SU-DHL-6 (cell line): ENCODE results near the gene TP73.

ENCODE experiments used
- EZH2phosphoT487 ChIP-seq: fragments of 200-600 bp; sonication (generic), shearing (Covaris generic); conservative IDR thresholded peaks from 2 replicates; pipeline ENCODE4 v1.6.1; 2018; ENCODE audit warnings: mild to moderate bottlenecking, antibody characterized with exemption, low read length, moderate library complexity, mixed read lengths
- TF ChIP-seq, protein P1 (sequence below): fragments of 200-600 bp; sonication (generic); IDR thresholded peaks from one replicate; pipeline ENCODE4 v1.5.1; 2017; ENCODE audit warnings: antibody characterized with exemption, mild to moderate bottlenecking, low read length, moderate library complexity; ENCODE audit not compliant: insufficient read depth, poor library complexity, severe bottlenecking

DNA sequence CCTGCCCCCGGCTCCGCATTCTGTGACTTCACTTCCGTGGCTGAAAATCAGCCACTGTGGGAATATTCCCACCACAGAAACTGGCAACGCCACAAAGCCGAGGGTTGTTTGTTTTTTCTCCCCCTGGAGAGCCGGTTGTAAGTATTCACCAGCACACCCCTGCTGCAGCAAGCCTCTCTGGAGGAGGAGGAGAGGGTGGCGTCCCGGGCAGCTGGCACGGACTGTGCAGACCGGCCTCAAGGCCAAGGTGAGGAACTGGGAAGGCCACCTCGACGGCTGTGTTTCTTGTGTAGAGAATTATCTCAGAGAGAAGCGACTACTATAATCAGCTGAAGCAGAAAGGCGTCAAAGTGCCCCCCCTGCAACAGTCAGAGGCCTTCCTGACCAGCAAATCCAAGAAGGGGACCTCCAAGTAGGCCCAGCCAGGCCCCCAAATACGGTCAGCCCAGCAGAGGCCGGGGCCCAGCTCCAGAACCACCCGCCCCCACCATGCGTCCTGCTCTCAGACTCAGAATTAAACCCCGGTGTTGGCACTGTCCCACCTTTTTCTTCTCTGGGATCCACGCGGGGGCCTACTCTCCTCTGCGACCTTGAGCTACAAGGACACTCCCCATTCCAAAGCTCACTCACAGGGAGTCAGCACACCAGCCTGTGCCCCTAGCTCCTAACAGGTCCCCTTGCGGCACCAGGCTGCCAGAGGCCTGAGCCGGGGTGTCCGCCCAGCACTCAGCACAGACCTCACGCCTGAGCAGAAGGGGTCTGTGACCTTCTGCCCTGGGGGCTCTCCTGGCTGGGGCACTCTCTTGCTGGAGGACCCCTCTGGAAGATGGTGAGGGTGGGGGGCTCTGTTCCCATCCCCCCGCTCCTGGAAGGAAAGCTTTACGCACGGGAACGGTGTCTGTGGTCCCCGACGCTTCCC, 119.1 kb downstream of the TP73 start:
- TF ChIP-seq, protein P1, sequence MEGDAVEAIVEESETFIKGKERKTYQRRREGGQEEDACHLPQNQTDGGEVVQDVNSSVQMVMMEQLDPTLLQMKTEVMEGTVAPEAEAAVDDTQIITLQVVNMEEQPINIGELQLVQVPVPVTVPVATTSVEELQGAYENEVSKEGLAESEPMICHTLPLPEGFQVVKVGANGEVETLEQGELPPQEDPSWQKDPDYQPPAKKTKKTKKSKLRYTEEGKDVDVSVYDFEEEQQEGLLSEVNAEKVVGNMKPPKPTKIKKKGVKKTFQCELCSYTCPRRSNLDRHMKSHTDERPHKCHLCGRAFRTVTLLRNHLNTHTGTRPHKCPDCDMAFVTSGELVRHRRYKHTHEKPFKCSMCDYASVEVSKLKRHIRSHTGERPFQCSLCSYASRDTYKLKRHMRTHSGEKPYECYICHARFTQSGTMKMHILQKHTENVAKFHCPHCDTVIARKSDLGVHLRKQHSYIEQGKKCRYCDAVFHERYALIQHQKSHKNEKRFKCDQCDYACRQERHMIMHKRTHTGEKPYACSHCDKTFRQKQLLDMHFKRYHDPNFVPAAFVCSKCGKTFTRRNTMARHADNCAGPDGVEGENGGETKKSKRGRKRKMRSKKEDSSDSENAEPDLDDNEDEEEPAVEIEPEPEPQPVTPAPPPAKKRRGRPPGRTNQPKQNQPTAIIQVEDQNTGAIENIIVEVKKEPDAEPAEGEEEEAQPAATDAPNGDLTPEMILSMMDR, result no peak
- TF ChIP-seq EZH2phosphoT487, result no peak
